HT1080 (cell line): ENCODE measurements around the gene PCDHA1. TPM values are rescaled to one million over a fixed set of nuclear protein-coding genes. Genes with fewer than 3 reads are reported as not detected.

Experiments
- DNase-seq: peaks from one replicate; pipeline ENCODE4 v3.0.0-alpha.2; 2015; ENCODE audit warnings: low read depth
- total RNA-seq: library from RNA; depleted of rRNA; stranded (reverse); fragments of >200 nt; shearing (Covaris generic); gene quantifications from 2 replicates; pipeline ENCODE4 v1.2.3, GENCODE V29; 2014

Gene PCDHA1
- total RNA-seq, 1 experiment from 2014 or later = 0.23 TPM

- DNase-seq = no peak
Measured at GRCh38 chr5:140916325-140916724, 130.4 kb downstream of the PCDHA1 start.

GRCh38 chr5:140923601-140924000 lies 137.7 kb downstream of the PCDHA1 start:
- DNase-seq = no peak

GRCh38 chr5:140925806-140926442 lies 140.0 kb downstream of the PCDHA1 start, which contains the start of gene PCDHAC1:
Gene PCDHAC1 (plus strand): TSS chr5:140926299. CDS start chr5:140926893, 594 bp downstream.
- DNase-seq = no peak

GRCh38 chr5:140926443-140927227 lies 140.7 kb downstream of the PCDHA1 start:
- peak; percentile 15 for DNase-seq

- no peak for DNase-seq
Measured at GRCh38 chr5:140927228-140927573, 141.3 kb downstream of the PCDHA1 start.

GRCh38 chr5:140934964-140935606 lies 149.1 kb downstream of the PCDHA1 start:
- no peak for DNase-seq

- no peak for DNase-seq
Measured at GRCh38 chr5:140946578-140946977, 160.6 kb downstream of the PCDHA1 start.

GRCh38 chr5:140951636-140952035 lies 165.7 kb downstream of the PCDHA1 start:
- no peak for DNase-seq

- no peak for DNase-seq
Measured at GRCh38 chr5:140953234-140953633, 167.3 kb downstream of the PCDHA1 start.

GRCh38 chr5:140962190-140962589 lies 176.2 kb downstream of the PCDHA1 start:
- DNase-seq = no peak

- no peak for DNase-seq
Measured at GRCh38 chr5:140964356-140964755, 178.4 kb downstream of the PCDHA1 start.

GRCh38 chr5:140965905-140966292 lies 180.0 kb downstream of the PCDHA1 start:
- DNase-seq = no peak

- no peak for DNase-seq
Measured at GRCh38 chr5:140966293-140967225, 180.6 kb downstream of the PCDHA1 start, which contains the start of gene PCDHAC2. Gene PCDHAC2 (plus strand): TSS chr5:140966476. CDS start chr5:140966767, 291 bp downstream.

GRCh38 chr5:140967226-140967893 lies 181.4 kb downstream of the PCDHA1 start:
- no peak for DNase-seq

GRCh38 chr5:140969880-140970279 lies 183.9 kb downstream of the PCDHA1 start:
- DNase-seq = no peak

GRCh38 chr5:140973550-140973949 lies 187.6 kb downstream of the PCDHA1 start:
- no peak for DNase-seq

- no peak for DNase-seq
Measured at GRCh38 chr5:140977003-140977402, 191.1 kb downstream of the PCDHA1 start.

- DNase-seq = no peak
Measured at GRCh38 chr5:140978260-140978659, 192.3 kb downstream of the PCDHA1 start.

- DNase-seq = no peak
Measured at GRCh38 chr5:140978983-140979382, 193.0 kb downstream of the PCDHA1 start.

- no peak for DNase-seq
Measured at GRCh38 chr5:140982083-140982716, 196.3 kb downstream of the PCDHA1 start.
